K562 (cell line): ENCODE data around the gene BPNT1. TPM values are rescaled to one million over a fixed set of nuclear protein-coding genes. Genes with fewer than 3 reads are reported as not detected.
A peak's percentile ranks its signal among the peaks of the same experiment; 100 is the strongest.

Experiments
- BACH1 ChIP-seq: fragments of 200-800 bp; sonication (Bioruptor generic); IDR thresholded peaks from 2 replicates; pipeline ENCODE4 v1.6.1; 2016; ENCODE audit warnings: missing genetic modification characterization, missing compliant biosample characterization
- BRCA1 ChIP-seq, 2 experiments: fragments of 450-650 bp in 1 of 2; sonication (generic) in 1 of 2; formaldehyde crosslinking in 1 of 2; IDR thresholded peaks; 2 replicates each; pipeline versions ENCODE4 v1.5.0 to v1.6.1; 2017 to 2020; ENCODE audit warnings: mild to moderate bottlenecking in 1 of 2, missing genetic modification reagents in 1 of 2
- CREB3L1 ChIP-seq: fragments of 450-650 bp; IDR thresholded peaks from 2 replicates; pipeline ENCODE4 v1.6.1; 2014; ENCODE audit warnings: low read depth, mild to moderate bottlenecking, moderate library complexity, borderline replicate concordance
- HIVEP1 ChIP-seq: fragments of 250-450 bp; sonication (Bioruptor Pico); IDR thresholded peaks from 2 replicates; pipeline ENCODE4 v1.4.0; 2020; ENCODE audit warnings: mild to moderate bottlenecking
- HMGXB4 ChIP-seq: sonication (generic); formaldehyde crosslinking; IDR thresholded peaks from 2 replicates; pipeline ENCODE4 v1.8.1; 2023; ENCODE audit warnings: mild to moderate bottlenecking, missing genetic modification reagents
- ID3 ChIP-seq, 2 experiments: fragments of 250-450 bp in 1 of 2; fragments of 450-650 bp in 1 of 2; sonication (Bioruptor Pico) in 1 of 2; IDR thresholded peaks; 2 replicates each; pipeline versions ENCODE4 v1.6.1 to v1.8.0; 2016 to 2021; ENCODE audit warnings: mild to moderate bottlenecking in 2 of 2, moderate library complexity in 2 of 2, missing compliant biosample characterization in 1 of 2, missing genetic modification characterization in 1 of 2
- ILF3 ChIP-seq: fragments of 450-650 bp; IDR thresholded peaks from 2 replicates; pipeline ENCODE4 v1.6.1; 2018; ENCODE audit warnings: antibody characterized with exemption, mild to moderate bottlenecking, moderate library complexity, borderline replicate concordance
- MEF2D ChIP-seq: conservative IDR thresholded peaks from 2 replicates; pipeline ENCODE4 v1.6.1; 2016; ENCODE audit warnings: low read depth, missing genetic modification characterization, missing compliant biosample characterization
- NCOA2 ChIP-seq, 2 experiments: fragments of 450-650 bp; IDR thresholded peaks; 2 replicates each; pipeline ENCODE4 v1.6.1; 2018; ENCODE audit warnings: mild to moderate bottlenecking in 2 of 2, moderate library complexity in 1 of 2; ENCODE audit not compliant: partially characterized antibody in 2 of 2
- PREB ChIP-seq: sonication (generic); formaldehyde crosslinking; IDR thresholded peaks from 2 replicates; pipeline ENCODE4 v1.8.1; 2023; ENCODE audit warnings: mild to moderate bottlenecking, missing genetic modification reagents
- SLC30A9 ChIP-seq: fragments of 250-450 bp; sonication (Bioruptor Pico); IDR thresholded peaks from 2 replicates; pipeline ENCODE4 v1.8.0; 2022; ENCODE audit warnings: mild to moderate bottlenecking, moderate library complexity
- SREBF2 ChIP-seq: sonication (generic); formaldehyde crosslinking; IDR thresholded peaks from 2 replicates; pipeline ENCODE4 v1.4.0; 2020; ENCODE audit warnings: mild to moderate bottlenecking, missing genetic modification reagents
- STAT5B ChIP-seq: fragments of 250-450 bp; sonication (Bioruptor Pico); IDR thresholded peaks from 2 replicates; pipeline ENCODE4 v1.8.0; 2021; ENCODE audit warnings: mild to moderate bottlenecking, inconsistent platforms
- ZBTB12 ChIP-seq: fragments of 250-450 bp; sonication (Bioruptor Pico); IDR thresholded peaks from 2 replicates; pipeline ENCODE4 v1.4.0; 2020
- ZNF592 ChIP-seq: fragments of 450-650 bp; IDR thresholded peaks from 2 replicates; pipeline ENCODE4 v1.6.1; 2017; ENCODE audit warnings: antibody characterized with exemption, mild to moderate bottlenecking
- polyA plus RNA-seq, 8 experiments: library from polyadenylated mRNA; depleted of rRNA in 4 of 8; stranded (reverse) in 5 of 8; unstranded in 3 of 8; fragments of >200 nt; fragmentation: Nextera tagmentation in 2 of 8; fragmentation: Illumina TruSeq in 1 of 8; extraction: Ambion mirVana in 2 of 8; extraction: Trizol in 1 of 8; gene quantifications; 2 replicates each; pipeline versions ENCODE4 v1.2.1 to v1.2.3, GENCODE V29; 2011 to 2014; ENCODE audit warnings: inconsistent platforms in 1 of 8, missing spikeins in 1 of 8
- total RNA-seq, 7 experiments: library from RNA; depleted of rRNA in 6 of 7; stranded (reverse); fragments of >200 nt in 6 of 7; fragmentation: Illumina TruSeq in 2 of 7; extraction: Trizol in 2 of 7; gene quantifications; 2 replicates each; pipeline versions ENCODE4 v1.2.1 to v1.2.3, GENCODE V29; 2011 to 2021; ENCODE audit warnings: low replicate concordance in 1 of 7

Gene BPNT1
- total and polyA plus RNA-seq, 9 of the 15 experiments (the other 6 are each of a cell fraction or from before 2014, with no cell fraction given), result 30.2 to 73.8 (median 40.5) TPM

- no peak for TF ChIP-seq MEF2D (tag)
- no peak for TF ChIP-seq ILF3
- no peak for TF ChIP-seq HIVEP1
- TF ChIP-seq STAT5B (CRISPR knock-in tag), result no peak
- TF ChIP-seq SLC30A9 (CRISPR knock-in tag), result no peak
- TF ChIP-seq HMGXB4 (CRISPR knock-in tag), result peak; percentile 90; the same call in 1 of the 2 replicates
- peak; percentile 92 for TF ChIP-seq ZBTB12 (CRISPR knock-in tag)
- TF ChIP-seq BACH1, result no peak
- TF ChIP-seq BRCA1 (IDR thresholded peaks at IDR 0.05), result no peak
- no peak for TF ChIP-seq BRCA1 (CRISPR knock-in tag; IDR thresholded peaks at IDR 0.05)
- TF ChIP-seq ID3 (CRISPR knock-in tag; IDR thresholded peaks at IDR 0.05), result no peak
- TF ChIP-seq ID3 (tag; IDR thresholded peaks at IDR 0.05), result peak; percentile 83; the same call in 1 of the 2 replicates
- no peak for TF ChIP-seq PREB (CRISPR knock-in tag)
- TF ChIP-seq SREBF2 (CRISPR knock-in tag), result no peak
- no peak for TF ChIP-seq NCOA2 (IDR thresholded peaks at IDR 0.05; ENCODE audit: partially characterized antibody in 2 of 2)
- peak; percentile 100 for TF ChIP-seq CREB3L1
- no peak for TF ChIP-seq ZNF592
Measured at GRCh38 chr1:220046052-220046930, 43.3 kb downstream of the BPNT1 start, which contains the start of gene EPRS1 (continued).
